Measurements from ENCODE around the gene INHBC. TPM values are rescaled to one million over a fixed set of nuclear protein-coding genes. Genes with fewer than 3 reads are reported as not detected.
"Not testable (repeated sequence)": the region's sequence is repeated elsewhere in the genome, so short reads cannot be mapped to it uniquely, and the experiment has no call there.

INHBC gene
- total RNA-seq, 4 donors from 2014 or later: not detected

- DNase-seq: no peak
- intact Hi-C loops (cut with DNase I; ENCODE audit: low total_unique reads): no loop called here
- no peak overlapping the region for H3K4me3 ChIP-seq
- no peak overlapping the region for H3K27ac ChIP-seq
- H3K36me3 ChIP-seq: no peaks in the 10 kb centered on the region
- no peak for TF ChIP-seq POLR2A (IDR thresholded peaks at IDR 0.05)
- no peaks in the 10 kb centered on the region for H3K9me3 ChIP-seq
- no peaks in the 10 kb centered on the region for H3K27me3 ChIP-seq
- no peaks in the 10 kb centered on the region for H3K4me1 ChIP-seq
These were observed 44.4 kb upstream of the INHBC start for GRCh38 chr12:57390174-57390573.

DNA sequence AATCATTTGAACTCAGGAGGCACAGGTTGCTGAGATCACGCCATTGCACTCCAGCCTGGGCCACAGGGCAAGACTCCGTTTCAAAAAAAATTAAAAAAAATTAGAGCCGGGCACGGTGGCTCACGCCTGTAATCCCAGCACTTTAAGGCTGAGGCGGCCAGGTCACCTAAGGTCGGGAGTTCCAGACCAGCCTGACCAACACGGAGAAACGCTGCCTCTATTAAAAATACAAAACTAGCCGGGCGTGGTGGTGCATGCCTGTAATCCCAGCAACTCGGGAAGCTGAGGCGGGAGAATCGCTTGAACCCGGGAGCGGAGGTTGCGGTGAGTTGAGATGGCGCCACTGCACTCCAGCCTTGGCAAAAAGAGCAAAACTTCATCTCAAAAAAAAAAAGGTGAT, 39.5 kb upstream of the INHBC start:
- intact Hi-C loops (cut with DNase I; ENCODE audit: low total_unique reads): no loop called here
- no peaks in the 10 kb centered on the region for H3K36me3 ChIP-seq

DNA sequence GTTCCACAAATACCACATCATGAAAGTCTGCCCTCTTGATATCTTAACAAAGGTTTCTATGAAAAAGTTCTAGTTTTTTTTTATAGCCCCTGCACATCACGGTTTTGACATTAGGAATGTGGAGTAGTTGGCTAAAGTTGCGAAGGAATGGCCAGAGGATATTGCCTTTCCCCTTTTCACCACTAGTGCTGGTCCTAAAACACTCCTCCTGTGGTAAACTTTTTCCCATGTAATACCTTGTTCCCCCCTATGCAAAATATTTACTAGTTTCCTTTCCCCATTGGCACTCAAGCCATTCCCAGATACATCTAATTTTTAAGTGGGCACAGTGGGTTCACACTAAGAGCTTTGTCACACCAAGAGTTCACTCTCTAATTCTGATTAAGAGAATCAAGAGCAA, 37.1 kb upstream of the INHBC start:
- H3K27me3 ChIP-seq: no peaks in the 10 kb centered on the region
- intact Hi-C loops (cut with DNase I; ENCODE audit: low total_unique reads): no loop called here
- H3K4me1 ChIP-seq: no peaks in the 10 kb centered on the region
- H3K36me3 ChIP-seq: no peaks in the 10 kb centered on the region
- no peak for DNase-seq
- H3K27ac ChIP-seq: no peak overlapping the region
- TF ChIP-seq, protein P1, sequence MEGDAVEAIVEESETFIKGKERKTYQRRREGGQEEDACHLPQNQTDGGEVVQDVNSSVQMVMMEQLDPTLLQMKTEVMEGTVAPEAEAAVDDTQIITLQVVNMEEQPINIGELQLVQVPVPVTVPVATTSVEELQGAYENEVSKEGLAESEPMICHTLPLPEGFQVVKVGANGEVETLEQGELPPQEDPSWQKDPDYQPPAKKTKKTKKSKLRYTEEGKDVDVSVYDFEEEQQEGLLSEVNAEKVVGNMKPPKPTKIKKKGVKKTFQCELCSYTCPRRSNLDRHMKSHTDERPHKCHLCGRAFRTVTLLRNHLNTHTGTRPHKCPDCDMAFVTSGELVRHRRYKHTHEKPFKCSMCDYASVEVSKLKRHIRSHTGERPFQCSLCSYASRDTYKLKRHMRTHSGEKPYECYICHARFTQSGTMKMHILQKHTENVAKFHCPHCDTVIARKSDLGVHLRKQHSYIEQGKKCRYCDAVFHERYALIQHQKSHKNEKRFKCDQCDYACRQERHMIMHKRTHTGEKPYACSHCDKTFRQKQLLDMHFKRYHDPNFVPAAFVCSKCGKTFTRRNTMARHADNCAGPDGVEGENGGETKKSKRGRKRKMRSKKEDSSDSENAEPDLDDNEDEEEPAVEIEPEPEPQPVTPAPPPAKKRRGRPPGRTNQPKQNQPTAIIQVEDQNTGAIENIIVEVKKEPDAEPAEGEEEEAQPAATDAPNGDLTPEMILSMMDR (IDR thresholded peaks at IDR 0.05): no peak
- no peak for TF ChIP-seq POLR2A (IDR thresholded peaks at IDR 0.05)
- no peak overlapping the region for H3K4me3 ChIP-seq
- no peaks in the 10 kb centered on the region for H3K9me3 ChIP-seq

More for the DNA sequence above, 39.5 kb upstream of the INHBC start:
- no peak for TF ChIP-seq POLR2A (IDR thresholded peaks at IDR 0.05)
- TF ChIP-seq, protein P1 (IDR thresholded peaks at IDR 0.05): no peak
- Histone ChIP-seq H3K4me3 (no peak overlapping the region), H3K27me3 (no peaks in the 10 kb centered on the region), H3K27ac (no peak overlapping the region), H3K4me1 (no peaks in the 10 kb centered on the region), H3K9me3 (no peaks in the 10 kb centered on the region)
- DNase-seq: no peak

- DNase-seq; H3K27ac ChIP-seq; H3K4me3 ChIP-seq; H3K9me3 ChIP-seq; H3K4me1 ChIP-seq; intact Hi-C loops (cut with DNase I; ENCODE audit: low total_unique reads); H3K27me3 ChIP-seq; H3K36me3 ChIP-seq: not testable (repeated sequence)
These were observed 34.7 kb upstream of the INHBC start for GRCh38 chr12:57399718-57400463.

DNA sequence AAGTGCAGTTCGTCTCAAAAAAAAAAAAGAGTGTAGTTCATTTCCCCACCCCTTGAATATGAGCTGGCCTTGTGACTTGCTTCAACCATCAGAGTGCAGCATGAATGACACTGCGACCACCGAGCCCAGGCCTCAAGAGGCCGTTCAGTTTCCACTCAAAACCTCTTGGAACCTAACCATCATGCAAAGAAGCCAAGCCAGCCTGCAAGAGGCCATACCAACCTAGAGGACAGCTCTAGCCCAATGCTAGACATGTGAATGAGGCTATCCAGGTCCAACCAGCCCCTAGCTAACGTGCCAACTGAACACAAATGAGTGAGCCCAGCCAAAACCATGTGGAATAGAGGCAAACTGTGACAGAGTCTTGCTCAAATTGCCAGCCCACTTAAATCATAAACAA, 33.4 kb upstream of the INHBC start:
- no peaks in the 10 kb centered on the region for H3K9me3 ChIP-seq
- no peaks in the 10 kb centered on the region for H3K4me1 ChIP-seq
- intact Hi-C loops (cut with DNase I; ENCODE audit: low total_unique reads): no loop called here
- no peaks in the 10 kb centered on the region for H3K27me3 ChIP-seq
- no peak overlapping the region for H3K4me3 ChIP-seq
- DNase-seq: no peak
- no peak for TF ChIP-seq POLR2A (IDR thresholded peaks at IDR 0.05)
- TF ChIP-seq, protein P1 (IDR thresholded peaks at IDR 0.05): no peak
- H3K36me3 ChIP-seq: no peaks in the 10 kb centered on the region
- no peak overlapping the region for H3K27ac ChIP-seq

DNA sequence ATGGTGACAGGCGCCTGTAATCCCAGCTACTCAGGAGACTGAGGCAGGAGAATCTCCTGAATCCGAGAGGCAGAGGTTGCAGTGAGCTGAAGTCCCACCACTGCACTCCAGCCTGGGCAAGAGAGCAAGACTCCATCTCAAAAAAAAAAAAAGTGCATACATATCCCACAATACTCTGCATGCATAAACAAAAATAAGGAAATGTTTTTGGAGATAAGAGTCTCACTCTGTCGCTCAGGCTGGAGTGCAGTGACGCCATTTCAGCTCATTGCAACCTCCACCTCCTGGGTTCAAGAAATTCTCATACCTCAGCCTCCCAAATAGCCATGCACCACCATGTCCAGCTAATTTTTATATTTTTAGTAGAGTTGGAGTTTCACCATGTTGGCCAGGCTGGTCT, 32.4 kb upstream of the INHBC start:
- H3K9me3 ChIP-seq; H3K4me1 ChIP-seq; H3K36me3 ChIP-seq; H3K27me3 ChIP-seq; H3K27ac ChIP-seq; DNase-seq; intact Hi-C loops (cut with DNase I; ENCODE audit: low total_unique reads); H3K4me3 ChIP-seq: not testable (repeated sequence)

All from uterus (tissue), 4 donors.